ENCODE results near the gene RELN. TPM values are rescaled to one million over a fixed set of nuclear protein-coding genes. Genes with fewer than 3 reads are reported as not detected.

RELN gene
- total RNA-seq, 1 experiment from 2014 or later: 4.3 TPM

DNA sequence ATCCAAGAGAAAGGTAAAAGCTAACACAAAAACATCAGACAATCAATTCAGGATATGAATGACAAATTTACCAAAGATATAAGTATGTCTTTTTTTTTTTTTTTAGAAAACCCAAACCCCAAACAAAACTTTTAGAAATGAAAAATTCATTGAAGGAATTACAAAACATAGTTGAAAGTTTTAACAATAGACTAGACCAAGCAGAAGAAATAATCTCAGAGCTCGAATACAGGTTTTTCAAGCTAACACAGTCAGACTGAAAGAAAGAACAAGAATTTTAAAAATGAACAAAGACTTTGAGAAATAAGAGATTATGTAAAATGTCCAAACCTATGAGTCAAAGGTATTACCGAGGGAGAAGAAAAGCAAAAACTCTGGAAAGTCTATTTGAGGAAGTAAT is 345.1 kb downstream of the RELN start:
- Histone ChIP-seq H3K4me1 (no peaks in the 10 kb centered on the region), H3K27me3 (replicated peaks; ENCODE audit: control insufficient read depth, insufficient read depth, low read length) (no peaks in the 10 kb centered on the region), H3K4me3 (ENCODE audit: low read depth, low read length) (no peak overlapping the region), H3K9me3 (peaks cover 6% of the 10 kb centered on the region; the same call in 1 of the 2 replicates), H3K36me3 (ENCODE audit: control insufficient read depth, insufficient read depth, low read length) (no peaks in the 10 kb centered on the region)
- Mint-ChIP-seq H3K27ac (ENCODE audit: unreplicated experiment) (no peak overlapping the region), H3K4me1 (ENCODE audit: low read depth, unreplicated experiment) (no peaks in the 10 kb centered on the region), H3K36me3 (ENCODE audit: insufficient read depth, unreplicated experiment) (no peaks in the 10 kb centered on the region), H3K27me3 (ENCODE audit: insufficient read depth, unreplicated experiment) (no peaks in the 10 kb centered on the region), H3K4me3 (ENCODE audit: unreplicated experiment) (no peak overlapping the region), H3K9me3 (ENCODE audit: unreplicated experiment) (peaks cover 54% of the 10 kb centered on the region)
- intact Hi-C loops (cut with micrococcal nuclease; ENCODE audit: unreplicated experiment): no loop called here
- ChIA-PET POLR2A (no interaction called here), CTCF (no interaction called here)
- TF ChIP-seq, protein P1, sequence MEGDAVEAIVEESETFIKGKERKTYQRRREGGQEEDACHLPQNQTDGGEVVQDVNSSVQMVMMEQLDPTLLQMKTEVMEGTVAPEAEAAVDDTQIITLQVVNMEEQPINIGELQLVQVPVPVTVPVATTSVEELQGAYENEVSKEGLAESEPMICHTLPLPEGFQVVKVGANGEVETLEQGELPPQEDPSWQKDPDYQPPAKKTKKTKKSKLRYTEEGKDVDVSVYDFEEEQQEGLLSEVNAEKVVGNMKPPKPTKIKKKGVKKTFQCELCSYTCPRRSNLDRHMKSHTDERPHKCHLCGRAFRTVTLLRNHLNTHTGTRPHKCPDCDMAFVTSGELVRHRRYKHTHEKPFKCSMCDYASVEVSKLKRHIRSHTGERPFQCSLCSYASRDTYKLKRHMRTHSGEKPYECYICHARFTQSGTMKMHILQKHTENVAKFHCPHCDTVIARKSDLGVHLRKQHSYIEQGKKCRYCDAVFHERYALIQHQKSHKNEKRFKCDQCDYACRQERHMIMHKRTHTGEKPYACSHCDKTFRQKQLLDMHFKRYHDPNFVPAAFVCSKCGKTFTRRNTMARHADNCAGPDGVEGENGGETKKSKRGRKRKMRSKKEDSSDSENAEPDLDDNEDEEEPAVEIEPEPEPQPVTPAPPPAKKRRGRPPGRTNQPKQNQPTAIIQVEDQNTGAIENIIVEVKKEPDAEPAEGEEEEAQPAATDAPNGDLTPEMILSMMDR (IDR thresholded peaks at IDR 0.05; ENCODE audit: insufficient read depth in 1 of 2, low read depth in 1 of 2, low read length in 1 of 2, severe bottlenecking in 1 of 2, unreplicated experiment in 1 of 2): no peak
- BruUV-seq (replicated peaks): no TSS peak
- no peak for DNase-seq

DNA sequence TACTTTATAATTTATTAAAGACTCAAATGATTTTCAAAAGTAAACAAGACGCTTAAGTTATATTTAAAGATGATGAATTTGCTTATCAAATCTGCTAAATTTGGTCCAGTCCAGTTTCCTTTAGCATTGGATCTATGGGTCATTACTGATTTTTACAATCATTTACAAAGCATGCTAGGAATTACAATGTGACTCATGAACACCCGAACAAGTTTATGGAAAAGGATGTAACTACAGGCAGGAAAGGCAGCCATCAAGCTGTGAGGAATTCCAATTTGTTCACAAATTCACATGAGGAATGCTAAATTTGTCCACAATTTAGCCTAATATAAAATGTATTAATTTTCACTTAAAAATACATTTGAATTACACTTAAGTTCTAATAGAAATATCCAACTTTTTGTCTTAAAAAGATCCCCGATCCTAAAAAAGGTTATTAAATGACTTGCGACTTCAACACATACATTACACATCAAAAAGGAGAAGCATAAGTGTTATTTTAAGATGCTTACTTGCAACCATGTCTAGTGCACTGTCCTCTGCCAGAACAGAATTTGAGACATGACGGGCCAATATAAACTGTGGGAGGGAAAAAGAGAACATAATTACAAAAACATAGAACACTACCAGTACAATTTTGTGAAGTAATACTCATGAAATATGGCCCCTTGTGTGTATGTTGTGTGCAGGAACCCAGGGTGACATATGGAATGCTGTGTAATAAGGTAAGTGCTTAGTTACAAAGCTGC is 349.3 kb downstream of the RELN start:
- BruUV-seq (replicated peaks): no TSS peak
- no peaks in the 10 kb centered on the region for H3K36me3 Mint-ChIP-seq (ENCODE audit: insufficient read depth, unreplicated experiment)
- H3K36me3 ChIP-seq (ENCODE audit: control insufficient read depth, insufficient read depth, low read length): no peaks in the 10 kb centered on the region
- no peaks in the 10 kb centered on the region for H3K27me3 ChIP-seq (replicated peaks; ENCODE audit: control insufficient read depth, insufficient read depth, low read length)
- no peaks in the 10 kb centered on the region for H3K4me1 ChIP-seq
- TF ChIP-seq, protein P1 (IDR thresholded peaks at IDR 0.05; ENCODE audit: insufficient read depth in 1 of 2, low read depth in 1 of 2, low read length in 1 of 2, severe bottlenecking in 1 of 2, unreplicated experiment in 1 of 2): no peak
- ChIA-PET CTCF (no interaction called here), POLR2A (no interaction called here)
- H3K27me3 Mint-ChIP-seq (ENCODE audit: insufficient read depth, unreplicated experiment): no peaks in the 10 kb centered on the region
- no peak overlapping the region for H3K4me3 ChIP-seq (ENCODE audit: low read depth, low read length)
- peaks cover 18% of the 10 kb centered on the region for H3K9me3 Mint-ChIP-seq (ENCODE audit: unreplicated experiment)
- no peaks in the 10 kb centered on the region for H3K4me1 Mint-ChIP-seq (ENCODE audit: low read depth, unreplicated experiment)
- no peak overlapping the region for H3K27ac Mint-ChIP-seq (ENCODE audit: unreplicated experiment)
- intact Hi-C loops (cut with micrococcal nuclease; ENCODE audit: unreplicated experiment): no loop called here
- H3K9me3 ChIP-seq: peaks cover 3% of the 10 kb centered on the region; the same call in 1 of the 2 replicates
- H3K4me3 Mint-ChIP-seq (ENCODE audit: unreplicated experiment): no peak overlapping the region
- DNase-seq: no peak

DNA sequence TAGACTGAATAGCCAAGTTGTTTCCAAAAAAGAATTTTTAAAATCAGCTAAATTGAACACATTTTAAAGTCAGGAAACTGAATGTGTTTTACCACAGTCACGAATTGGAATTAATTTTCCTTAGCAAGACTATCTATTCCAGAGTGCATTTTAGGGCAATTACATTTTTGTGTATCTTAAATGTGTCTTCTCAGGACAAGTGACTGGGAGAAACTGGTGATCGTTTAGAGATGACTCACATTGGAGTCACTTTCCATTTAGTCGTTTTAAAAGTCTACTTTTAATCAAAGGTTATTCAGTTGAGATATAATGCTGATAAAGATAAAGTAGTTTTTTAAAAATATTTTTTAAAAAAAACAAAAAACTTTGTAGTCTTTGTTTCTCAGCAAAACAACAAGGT is 351.7 kb downstream of the RELN start:
- H3K9me3 Mint-ChIP-seq (ENCODE audit: unreplicated experiment): no peaks in the 10 kb centered on the region
- Histone ChIP-seq H3K27me3 (replicated peaks; ENCODE audit: control insufficient read depth, insufficient read depth, low read length) (no peaks in the 10 kb centered on the region), H3K36me3 (ENCODE audit: control insufficient read depth, insufficient read depth, low read length) (no peaks in the 10 kb centered on the region), H3K4me3 (ENCODE audit: low read depth, low read length) (no peak overlapping the region), H3K9me3 (no peaks in the 10 kb centered on the region), H3K4me1 (no peaks in the 10 kb centered on the region)
- H3K27ac Mint-ChIP-seq (ENCODE audit: unreplicated experiment): no peak overlapping the region
- no peaks in the 10 kb centered on the region for H3K27me3 Mint-ChIP-seq (ENCODE audit: insufficient read depth, unreplicated experiment)
- TF ChIP-seq, protein P1 (IDR thresholded peaks at IDR 0.05; ENCODE audit: insufficient read depth in 1 of 2, low read depth in 1 of 2, low read length in 1 of 2, severe bottlenecking in 1 of 2, unreplicated experiment in 1 of 2): no peak
- H3K4me1 Mint-ChIP-seq (ENCODE audit: low read depth, unreplicated experiment): no peaks in the 10 kb centered on the region
- CTCF ChIA-PET: no interaction called here
- no peaks in the 10 kb centered on the region for H3K36me3 Mint-ChIP-seq (ENCODE audit: insufficient read depth, unreplicated experiment)
- POLR2A ChIA-PET: no interaction called here
- DNase-seq: no peak
- no peak overlapping the region for H3K4me3 Mint-ChIP-seq (ENCODE audit: unreplicated experiment)
- intact Hi-C loops (cut with micrococcal nuclease; ENCODE audit: unreplicated experiment): no loop called here
- no TSS peak for BruUV-seq (replicated peaks)
